Measurements from ENCODE around the gene CDH8.

DNA sequence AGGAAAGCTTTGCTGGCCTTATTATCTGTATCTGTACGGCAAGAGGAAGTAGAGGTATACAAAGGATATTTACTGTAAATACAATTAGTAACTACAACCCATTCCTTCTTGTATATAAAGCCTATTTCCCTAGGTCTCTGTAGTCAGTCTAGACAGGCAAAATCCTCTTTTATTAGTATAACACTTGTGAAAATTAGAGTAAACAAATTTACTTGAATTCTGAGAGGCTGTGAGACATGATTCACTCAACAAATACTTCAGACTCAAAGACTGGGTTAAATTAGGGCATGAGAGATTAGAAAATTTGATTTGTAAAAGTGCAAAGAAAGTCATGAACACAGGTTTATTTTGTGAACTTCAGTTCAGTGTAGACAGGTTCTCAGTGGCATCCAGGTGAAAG, 30.9 kb upstream of the CDH8 start:
- TF ChIP-seq RAD21 (IDR thresholded peaks at IDR 0.05; ENCODE audit: low read depth) (no peak), EP300 (IDR thresholded peaks at IDR 0.05; ENCODE audit: borderline replicate concordance) (no peak), CEBPB (IDR thresholded peaks at IDR 0.05) (no peak), CREB1 (IDR thresholded peaks at IDR 0.05; ENCODE audit: low read depth) (no peak), YY1 (IDR thresholded peaks at IDR 0.05; ENCODE audit: low read depth) (no peak), TAF1 (IDR thresholded peaks at IDR 0.05; ENCODE audit: low read depth) (no peak), ZBTB7A (IDR thresholded peaks at IDR 0.05; ENCODE audit: low read depth) (no peak), TCF12 (IDR thresholded peaks at IDR 0.05; ENCODE audit: low read depth) (no peak)
- TF ChIP-seq, protein P1, sequence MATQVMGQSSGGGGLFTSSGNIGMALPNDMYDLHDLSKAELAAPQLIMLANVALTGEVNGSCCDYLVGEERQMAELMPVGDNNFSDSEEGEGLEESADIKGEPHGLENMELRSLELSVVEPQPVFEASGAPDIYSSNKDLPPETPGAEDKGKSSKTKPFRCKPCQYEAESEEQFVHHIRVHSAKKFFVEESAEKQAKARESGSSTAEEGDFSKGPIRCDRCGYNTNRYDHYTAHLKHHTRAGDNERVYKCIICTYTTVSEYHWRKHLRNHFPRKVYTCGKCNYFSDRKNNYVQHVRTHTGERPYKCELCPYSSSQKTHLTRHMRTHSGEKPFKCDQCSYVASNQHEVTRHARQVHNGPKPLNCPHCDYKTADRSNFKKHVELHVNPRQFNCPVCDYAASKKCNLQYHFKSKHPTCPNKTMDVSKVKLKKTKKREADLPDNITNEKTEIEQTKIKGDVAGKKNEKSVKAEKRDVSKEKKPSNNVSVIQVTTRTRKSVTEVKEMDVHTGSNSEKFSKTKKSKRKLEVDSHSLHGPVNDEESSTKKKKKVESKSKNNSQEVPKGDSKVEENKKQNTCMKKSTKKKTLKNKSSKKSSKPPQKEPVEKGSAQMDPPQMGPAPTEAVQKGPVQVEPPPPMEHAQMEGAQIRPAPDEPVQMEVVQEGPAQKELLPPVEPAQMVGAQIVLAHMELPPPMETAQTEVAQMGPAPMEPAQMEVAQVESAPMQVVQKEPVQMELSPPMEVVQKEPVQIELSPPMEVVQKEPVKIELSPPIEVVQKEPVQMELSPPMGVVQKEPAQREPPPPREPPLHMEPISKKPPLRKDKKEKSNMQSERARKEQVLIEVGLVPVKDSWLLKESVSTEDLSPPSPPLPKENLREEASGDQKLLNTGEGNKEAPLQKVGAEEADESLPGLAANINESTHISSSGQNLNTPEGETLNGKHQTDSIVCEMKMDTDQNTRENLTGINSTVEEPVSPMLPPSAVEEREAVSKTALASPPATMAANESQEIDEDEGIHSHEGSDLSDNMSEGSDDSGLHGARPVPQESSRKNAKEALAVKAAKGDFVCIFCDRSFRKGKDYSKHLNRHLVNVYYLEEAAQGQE (IDR thresholded peaks at IDR 0.05; ENCODE audit: low read depth): no peak
- TF ChIP-seq, protein P2, sequence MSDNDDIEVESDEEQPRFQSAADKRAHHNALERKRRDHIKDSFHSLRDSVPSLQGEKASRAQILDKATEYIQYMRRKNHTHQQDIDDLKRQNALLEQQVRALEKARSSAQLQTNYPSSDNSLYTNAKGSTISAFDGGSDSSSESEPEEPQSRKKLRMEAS (IDR thresholded peaks at IDR 0.05): no peak

Data from Ishikawa (cell line).